GM21390 (cell line): ENCODE results near the gene ALS2CL.

Experiments
- ATAC-seq: cut with Tn5 transposase; IDR thresholded peaks from one replicate; pipeline ENCODE4 v1.9.1; 2021; ENCODE audit not compliant: unreplicated experiment

Gene ALS2CL

GRCh38 chr3:46703013-46703520, 9.6 kb upstream of the ALS2CL start:
- ATAC-seq = no peak

GRCh38 chr3:46702246-46703012, 8.9 kb upstream of the ALS2CL start:
- no peak for ATAC-seq

- ATAC-seq = no peak
Observed at GRCh38 chr3:46701181-46701939, 7.9 kb upstream of the ALS2CL start, which contains the start of gene TMIE. TSS of gene TMIE (plus strand) at chr3:46701392. CDS start at chr3:46701488, 96 bp downstream.

- ATAC-seq = no peak
Observed at GRCh38 chr3:46700772-46701171, 7.3 kb upstream of the ALS2CL start.

- ATAC-seq = no peak
Observed at GRCh38 chr3:46699676-46700523, 6.4 kb upstream of the ALS2CL start.

- ATAC-seq = no peak
Observed at GRCh38 chr3:46695962-46696894, 2.7 kb upstream of the ALS2CL start.

GRCh38 chr3:46695177-46695961, 1.9 kb upstream of the ALS2CL start:
- ATAC-seq = no peak

- no peak for ATAC-seq
Observed at GRCh38 chr3:46694520-46694919, 1.0 kb upstream of the ALS2CL start.

- no peak for ATAC-seq
Observed at GRCh38 chr3:46693892-46694226, 380 bp upstream of the ALS2CL start.

- no peak for ATAC-seq
Observed at GRCh38 chr3:46692566-46692990, 901 bp downstream of the ALS2CL start.

GRCh38 chr3:46690798-46691197, 2.7 kb downstream of the ALS2CL start:
- no peak for ATAC-seq

GRCh38 chr3:46685446-46685845, 8.0 kb downstream of the ALS2CL start:
- ATAC-seq = no peak

GRCh38 chr3:46684891-46685290, 8.6 kb downstream of the ALS2CL start:
- ATAC-seq = no peak

- ATAC-seq = no peak
Observed at GRCh38 chr3:46682974-46683373, 10.5 kb downstream of the ALS2CL start.

- no peak for ATAC-seq
Observed at GRCh38 chr3:46681856-46682540, 11.5 kb downstream of the ALS2CL start.

GRCh38 chr3:46681387-46681786, 12.1 kb downstream of the ALS2CL start:
- ATAC-seq = no peak

- ATAC-seq = no peak
Observed at GRCh38 chr3:46680298-46680826, 13.1 kb downstream of the ALS2CL start.

- ATAC-seq = no peak
Observed at GRCh38 chr3:46679681-46680080, 13.8 kb downstream of the ALS2CL start.

- ATAC-seq = no peak
Observed at GRCh38 chr3:46678280-46678679, 15.2 kb downstream of the ALS2CL start.
